Liver (tissue), 9 donors: ENCODE measurements around the gene ADGRF5. TPM values are rescaled to one million over a fixed set of nuclear protein-coding genes. Genes with fewer than 3 reads are reported as not detected.

Source experiments
- DNase-seq: peaks from one replicate; pipeline ENCODE4 v3.0.0-alpha.2; 2017; ENCODE audit warnings: low spot score
- H3K27ac ChIP-seq, 2 donors: one replicate each; pipeline ENCODE4 v1.7.0; 2013; ENCODE audit warnings: inconsistent platforms in 2 of 2, low read length in 2 of 2, control low read depth in 1 of 2, low read depth in 1 of 2, mild to moderate bottlenecking in 1 of 2
- H3K27me3 ChIP-seq, 4 donors: one replicate each; pipeline versions ENCODE4 v1.6.1 to v1.7.0; 2013; ENCODE audit warnings: low read length in 3 of 4, inconsistent platforms in 1 of 4, mild to moderate bottlenecking in 1 of 4, moderate library complexity in 1 of 4; ENCODE audit not compliant: control insufficient read depth in 4 of 4, insufficient read depth in 4 of 4
- H3K36me3 ChIP-seq, 4 donors: one replicate each; pipeline versions ENCODE4 v1.6.1 to v1.7.0; 2013; ENCODE audit warnings: low read length in 3 of 4, mild to moderate bottlenecking in 3 of 4, low read depth in 1 of 4, moderate library complexity in 1 of 4; ENCODE audit not compliant: control insufficient read depth in 4 of 4, insufficient read depth in 3 of 4
- H3K4me1 ChIP-seq, 4 donors: one replicate each; pipeline versions ENCODE4 v1.6.1 to v1.7.0; 2013; ENCODE audit warnings: low read length in 3 of 4, mild to moderate bottlenecking in 3 of 4, moderate library complexity in 1 of 4; ENCODE audit not compliant: control insufficient read depth in 4 of 4, insufficient read depth in 4 of 4
- H3K4me3 ChIP-seq, 3 donors: one replicate each; pipeline versions ENCODE4 v1.6.1 to v1.7.0; 2013; ENCODE audit warnings: low read length in 3 of 3, control low read depth in 1 of 3, low read depth in 1 of 3, mild to moderate bottlenecking in 1 of 3
- H3K9ac ChIP-seq, 2 donors: one replicate each; pipeline ENCODE4 v1.7.0; 2013; ENCODE audit warnings: low read length in 2 of 2, mild to moderate bottlenecking in 2 of 2, moderate library complexity in 2 of 2, control low read depth in 1 of 2, low read depth in 1 of 2
- H3K9me3 ChIP-seq, 4 donors: one replicate each; pipeline versions ENCODE4 v1.6.1 to v1.7.0; 2013; ENCODE audit warnings: low read length in 3 of 4; ENCODE audit not compliant: control insufficient read depth in 4 of 4
- EGR1 ChIP-seq, 2 donors: IDR thresholded peaks; 2 replicates each; pipeline ENCODE4 v1.6.1; 2016 to 2018; ENCODE audit warnings: antibody characterized with exemption in 2 of 2, low read depth in 2 of 2
- FOXA1 ChIP-seq: IDR thresholded peaks from 2 replicates; pipeline ENCODE4 v1.6.1; 2016; ENCODE audit warnings: antibody characterized with exemption
- FOXA2 ChIP-seq: IDR thresholded peaks from 2 replicates; pipeline ENCODE4 v1.6.1; 2016; ENCODE audit warnings: antibody characterized with exemption
- GABPA ChIP-seq, 2 donors: IDR thresholded peaks in 1 of 2; conservative IDR thresholded peaks in 1 of 2; 2 replicates each; pipeline ENCODE4 v1.6.1; 2016; ENCODE audit warnings: antibody characterized with exemption in 2 of 2, mild to moderate bottlenecking in 1 of 2, moderate library complexity in 1 of 2
- HNF4A ChIP-seq, 2 donors: conservative IDR thresholded peaks; 2 replicates each; pipeline ENCODE4 v1.6.1; 2016; ENCODE audit warnings: antibody characterized with exemption in 2 of 2, mild to moderate bottlenecking in 2 of 2
- HNF4G ChIP-seq: IDR thresholded peaks from 2 replicates; pipeline ENCODE4 v1.6.1; 2016; ENCODE audit warnings: antibody characterized with exemption
- JUND ChIP-seq, 2 donors: IDR thresholded peaks; 2 replicates each; pipeline ENCODE4 v1.6.1; 2016; ENCODE audit warnings: antibody characterized with exemption in 2 of 2
- NR2F2 ChIP-seq: IDR thresholded peaks from 2 replicates; pipeline ENCODE4 v1.6.1; 2016; ENCODE audit warnings: antibody characterized with exemption
- RAD21 ChIP-seq, 2 donors: IDR thresholded peaks; 2 replicates each; pipeline ENCODE4 v1.6.1; 2016; ENCODE audit warnings: antibody characterized with exemption in 2 of 2, mild to moderate bottlenecking in 2 of 2
- RXRA ChIP-seq, 2 donors: IDR thresholded peaks; 2 replicates each; pipeline ENCODE4 v1.6.1; 2017 to 2018; ENCODE audit warnings: antibody characterized with exemption in 2 of 2, mild to moderate bottlenecking in 1 of 2
- SP1 ChIP-seq: IDR thresholded peaks from 2 replicates; pipeline ENCODE4 v1.6.1; 2018; ENCODE audit warnings: antibody characterized with exemption, mild to moderate bottlenecking
- TAF1 ChIP-seq: conservative IDR thresholded peaks from 2 replicates; pipeline ENCODE4 v1.6.1; 2016; ENCODE audit warnings: antibody characterized with exemption, mild to moderate bottlenecking
- YY1 ChIP-seq: IDR thresholded peaks from 2 replicates; pipeline ENCODE4 v1.6.1; 2016; ENCODE audit warnings: antibody characterized with exemption, mild to moderate bottlenecking
- WGBS: extraction: QIAGEN DNeasy Blood & Tissue Kit; methylation state at CpG from one replicate; pipeline ENCODE4 v1.1.7; 2013; 5-methylcytosine and 5-hydroxymethylcytosine counted together
- polyA plus RNA-seq, 2 donors: library from polyadenylated mRNA; stranded (reverse) in 1 of 2; unstranded in 1 of 2; fragments of 200-250 nt in 1 of 2; fragments of >200 nt in 1 of 2; fragmentation: Nextera tagmentation in 1 of 2; extraction: Ambion mirVana in 1 of 2; gene quantifications; one replicate each; pipeline versions ENCODE4 v1.2.1 to v1.2.3, GENCODE V29; 2013 to 2015
- total RNA-seq, 2 donors: library from RNA; depleted of rRNA; stranded (reverse); fragments of >200 nt; gene quantifications; one replicate each; pipeline ENCODE4 v1.2.3, GENCODE V29; 2014
- TF ChIP-seq, protein P1 (sequence below): IDR thresholded peaks from 2 replicates; pipeline ENCODE4 v1.6.1; 2016; ENCODE audit warnings: antibody characterized with exemption
- TF ChIP-seq, protein P2 (sequence below): fragments of 150-350 bp; IDR thresholded peaks from 2 replicates; pipeline ENCODE4 v1.5.1; 2017; ENCODE audit warnings: improper control_type of control experiment, low read depth, low read length; ENCODE audit not compliant: missing input control
- TF ChIP-seq, protein P3 (sequence below): IDR thresholded peaks from 2 replicates; pipeline ENCODE4 v1.6.1; 2016; ENCODE audit warnings: antibody characterized with exemption
- TF ChIP-seq, protein P4 (sequence below): IDR thresholded peaks from 2 replicates; pipeline ENCODE4 v1.6.1; 2016; ENCODE audit warnings: antibody characterized with exemption, mild to moderate bottlenecking
- TF ChIP-seq, protein P5 (sequence below): IDR thresholded peaks from 2 replicates; pipeline ENCODE4 v1.6.1; 2016; ENCODE audit warnings: antibody characterized with exemption
- donor health status: healthy.
- donor health status: healthy.
- donor health status: healthy.
- donor health status: healthy.
- donor health status: healthy.

The ADGRF5 gene
- total and polyA plus RNA-seq, 4 donors, result 4.9 to 19.9 (median 7.4) TPM

DNA sequence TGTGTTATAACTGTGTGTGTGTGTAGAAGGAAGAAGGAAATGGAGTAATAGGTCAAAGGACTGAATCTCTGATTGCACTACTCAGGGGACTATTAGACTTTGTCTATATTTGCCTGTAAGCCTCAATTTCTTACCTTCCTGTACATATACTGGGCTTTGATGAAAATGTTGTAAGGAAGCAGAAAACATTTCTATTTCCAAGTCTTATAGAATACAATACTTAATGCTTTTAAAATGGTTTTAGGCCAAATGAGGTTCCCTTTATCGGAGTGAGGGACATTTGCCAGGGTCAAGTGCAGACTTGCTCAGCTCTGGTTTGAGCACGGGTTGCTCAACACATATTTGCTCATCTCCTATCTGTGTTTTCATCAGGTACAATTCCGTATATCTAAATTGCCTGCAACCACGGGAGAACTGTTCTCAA, 100.3 kb downstream of the ADGRF5 start:
- Histone ChIP-seq H3K4me3 (no peak overlapping the region), H3K27ac (no peak overlapping the region), H3K9ac (no peak overlapping the region), H3K36me3 (no peaks in the 10 kb centered on the region), H3K9me3 (no peaks in the 10 kb centered on the region), H3K4me1 (peaks cover 1 to 14% (median 7%) of the 10 kb centered on the region in 4 donors), H3K27me3 (no peaks in the 10 kb centered on the region)
- WGBS, result 19% methylated on average over 4 of the region's 4 CpGs
- no peak for DNase-seq
- TF ChIP-seq TAF1 (no peak), GABPA (IDR thresholded peaks at IDR 0.05 in 1 of 2, conservative IDR thresholded peaks at IDR 0.05 in 1 of 2) (no peak), HNF4A (conservative IDR thresholded peaks at IDR 0.05) (peak; percentile 83 to 90), FOXA1 (no peak), FOXA2 (no peak), RAD21 (IDR thresholded peaks at IDR 0.05) (peak in 1 of 2 donors; percentile 16), RXRA (IDR thresholded peaks at IDR 0.05) (peak; percentile 54 to 65), YY1 (peak; percentile 41), SP1 (peak; percentile 49), JUND (IDR thresholded peaks at IDR 0.05) (peak in 1 of 2 donors; percentile 66), NR2F2 (peak; percentile 41), HNF4G (peak; percentile 70), EGR1 (IDR thresholded peaks at IDR 0.05; ENCODE audit: low read depth in 2 of 2) (no peak)
- TF ChIP-seq, protein P1, sequence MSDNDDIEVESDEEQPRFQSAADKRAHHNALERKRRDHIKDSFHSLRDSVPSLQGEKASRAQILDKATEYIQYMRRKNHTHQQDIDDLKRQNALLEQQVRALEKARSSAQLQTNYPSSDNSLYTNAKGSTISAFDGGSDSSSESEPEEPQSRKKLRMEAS, result peak; percentile 43
- TF ChIP-seq, protein P2, sequence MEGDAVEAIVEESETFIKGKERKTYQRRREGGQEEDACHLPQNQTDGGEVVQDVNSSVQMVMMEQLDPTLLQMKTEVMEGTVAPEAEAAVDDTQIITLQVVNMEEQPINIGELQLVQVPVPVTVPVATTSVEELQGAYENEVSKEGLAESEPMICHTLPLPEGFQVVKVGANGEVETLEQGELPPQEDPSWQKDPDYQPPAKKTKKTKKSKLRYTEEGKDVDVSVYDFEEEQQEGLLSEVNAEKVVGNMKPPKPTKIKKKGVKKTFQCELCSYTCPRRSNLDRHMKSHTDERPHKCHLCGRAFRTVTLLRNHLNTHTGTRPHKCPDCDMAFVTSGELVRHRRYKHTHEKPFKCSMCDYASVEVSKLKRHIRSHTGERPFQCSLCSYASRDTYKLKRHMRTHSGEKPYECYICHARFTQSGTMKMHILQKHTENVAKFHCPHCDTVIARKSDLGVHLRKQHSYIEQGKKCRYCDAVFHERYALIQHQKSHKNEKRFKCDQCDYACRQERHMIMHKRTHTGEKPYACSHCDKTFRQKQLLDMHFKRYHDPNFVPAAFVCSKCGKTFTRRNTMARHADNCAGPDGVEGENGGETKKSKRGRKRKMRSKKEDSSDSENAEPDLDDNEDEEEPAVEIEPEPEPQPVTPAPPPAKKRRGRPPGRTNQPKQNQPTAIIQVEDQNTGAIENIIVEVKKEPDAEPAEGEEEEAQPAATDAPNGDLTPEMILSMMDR, result no peak
- TF ChIP-seq, protein P3, sequence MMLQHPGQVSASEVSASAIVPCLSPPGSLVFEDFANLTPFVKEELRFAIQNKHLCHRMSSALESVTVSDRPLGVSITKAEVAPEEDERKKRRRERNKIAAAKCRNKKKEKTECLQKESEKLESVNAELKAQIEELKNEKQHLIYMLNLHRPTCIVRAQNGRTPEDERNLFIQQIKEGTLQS, result no peak
- TF ChIP-seq, protein P4, sequence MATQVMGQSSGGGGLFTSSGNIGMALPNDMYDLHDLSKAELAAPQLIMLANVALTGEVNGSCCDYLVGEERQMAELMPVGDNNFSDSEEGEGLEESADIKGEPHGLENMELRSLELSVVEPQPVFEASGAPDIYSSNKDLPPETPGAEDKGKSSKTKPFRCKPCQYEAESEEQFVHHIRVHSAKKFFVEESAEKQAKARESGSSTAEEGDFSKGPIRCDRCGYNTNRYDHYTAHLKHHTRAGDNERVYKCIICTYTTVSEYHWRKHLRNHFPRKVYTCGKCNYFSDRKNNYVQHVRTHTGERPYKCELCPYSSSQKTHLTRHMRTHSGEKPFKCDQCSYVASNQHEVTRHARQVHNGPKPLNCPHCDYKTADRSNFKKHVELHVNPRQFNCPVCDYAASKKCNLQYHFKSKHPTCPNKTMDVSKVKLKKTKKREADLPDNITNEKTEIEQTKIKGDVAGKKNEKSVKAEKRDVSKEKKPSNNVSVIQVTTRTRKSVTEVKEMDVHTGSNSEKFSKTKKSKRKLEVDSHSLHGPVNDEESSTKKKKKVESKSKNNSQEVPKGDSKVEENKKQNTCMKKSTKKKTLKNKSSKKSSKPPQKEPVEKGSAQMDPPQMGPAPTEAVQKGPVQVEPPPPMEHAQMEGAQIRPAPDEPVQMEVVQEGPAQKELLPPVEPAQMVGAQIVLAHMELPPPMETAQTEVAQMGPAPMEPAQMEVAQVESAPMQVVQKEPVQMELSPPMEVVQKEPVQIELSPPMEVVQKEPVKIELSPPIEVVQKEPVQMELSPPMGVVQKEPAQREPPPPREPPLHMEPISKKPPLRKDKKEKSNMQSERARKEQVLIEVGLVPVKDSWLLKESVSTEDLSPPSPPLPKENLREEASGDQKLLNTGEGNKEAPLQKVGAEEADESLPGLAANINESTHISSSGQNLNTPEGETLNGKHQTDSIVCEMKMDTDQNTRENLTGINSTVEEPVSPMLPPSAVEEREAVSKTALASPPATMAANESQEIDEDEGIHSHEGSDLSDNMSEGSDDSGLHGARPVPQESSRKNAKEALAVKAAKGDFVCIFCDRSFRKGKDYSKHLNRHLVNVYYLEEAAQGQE, result no peak
- TF ChIP-seq, protein P5, sequence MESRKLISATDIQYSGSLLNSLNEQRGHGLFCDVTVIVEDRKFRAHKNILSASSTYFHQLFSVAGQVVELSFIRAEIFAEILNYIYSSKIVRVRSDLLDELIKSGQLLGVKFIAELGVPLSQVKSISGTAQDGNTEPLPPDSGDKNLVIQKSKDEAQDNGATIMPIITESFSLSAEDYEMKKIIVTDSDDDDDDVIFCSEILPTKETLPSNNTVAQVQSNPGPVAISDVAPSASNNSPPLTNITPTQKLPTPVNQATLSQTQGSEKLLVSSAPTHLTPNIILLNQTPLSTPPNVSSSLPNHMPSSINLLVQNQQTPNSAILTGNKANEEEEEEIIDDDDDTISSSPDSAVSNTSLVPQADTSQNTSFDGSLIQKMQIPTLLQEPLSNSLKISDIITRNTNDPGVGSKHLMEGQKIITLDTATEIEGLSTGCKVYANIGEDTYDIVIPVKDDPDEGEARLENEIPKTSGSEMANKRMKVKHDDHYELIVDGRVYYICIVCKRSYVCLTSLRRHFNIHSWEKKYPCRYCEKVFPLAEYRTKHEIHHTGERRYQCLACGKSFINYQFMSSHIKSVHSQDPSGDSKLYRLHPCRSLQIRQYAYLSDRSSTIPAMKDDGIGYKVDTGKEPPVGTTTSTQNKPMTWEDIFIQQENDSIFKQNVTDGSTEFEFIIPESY, result peak; percentile 32
